GM23338 (cell line): Measurements from ENCODE around the gene HDAC9. TPM values are rescaled to one million over a fixed set of nuclear protein-coding genes. Genes with fewer than 3 reads are reported as not detected.

ENCODE experiments used
- ATAC-seq: fragments of 200-7000 bp; cut with Tn5 transposase; 3 replicates; pipeline ENCODE4 v1.9.1; 2020
- DNase-seq: peaks from one replicate; pipeline ENCODE4 v3.0.0-alpha.2; 2015; ENCODE audit warnings: low spot score
- H2AFZ ChIP-seq: fragments of 200-600 bp; sonication (generic); 2 replicates; pipeline ENCODE4 v1.8.0; 2016; ENCODE audit warnings: antibody characterized with exemption, mild to moderate bottlenecking, moderate library complexity
- H3F3A ChIP-seq: fragments of 200-600 bp; sonication (generic); replicated peaks from 2 replicates; pipeline ENCODE4 v1.8.0; 2017; ENCODE audit warnings: antibody characterized with exemption, mixed run types, low read depth
- H3K27ac ChIP-seq: fragments of 200-600 bp; sonication (generic); 2 replicates; pipeline ENCODE4 v1.6.1; 2016; ENCODE audit warnings: low read depth
- H3K27me3 ChIP-seq: fragments of 200-600 bp; sonication (generic); 2 replicates; pipeline ENCODE4 v1.8.0; 2016; ENCODE audit warnings: mild to moderate bottlenecking, mixed run types, moderate library complexity; ENCODE audit not compliant: insufficient read depth
- H3K36me3 ChIP-seq: fragments of 200-600 bp; sonication (generic); 2 replicates; pipeline ENCODE4 v1.8.0; 2016; ENCODE audit warnings: mild to moderate bottlenecking; ENCODE audit not compliant: insufficient read depth
- H3K4me1 ChIP-seq: fragments of 200-600 bp; sonication (generic); 2 replicates; pipeline ENCODE4 v1.8.0; 2016; ENCODE audit warnings: mild to moderate bottlenecking, moderate library complexity; ENCODE audit not compliant: insufficient read depth
- H3K4me2 ChIP-seq: fragments of 200-600 bp; sonication (generic); 2 replicates; pipeline ENCODE4 v1.7.1; 2017; ENCODE audit warnings: mixed run types
- H3K4me3 ChIP-seq: fragments of 200-600 bp; sonication (generic); 2 replicates; pipeline ENCODE4 v1.6.1; 2016; ENCODE audit warnings: mixed run types
- H3K79me2 ChIP-seq: fragments of 200-600 bp; sonication (generic); replicated peaks from 2 replicates; pipeline ENCODE4 v1.8.0; 2017; ENCODE audit warnings: mild to moderate bottlenecking; ENCODE audit not compliant: insufficient read depth
- H3K9me2 ChIP-seq: fragments of 200-600 bp; sonication (generic); 2 replicates; pipeline ENCODE4 v1.8.0; 2017; ENCODE audit not compliant: insufficient read depth
- H4K20me1 ChIP-seq: fragments of 200-600 bp; sonication (generic); replicated peaks from 2 replicates; pipeline ENCODE4 v1.8.0; 2017; ENCODE audit warnings: mild to moderate bottlenecking; ENCODE audit not compliant: insufficient read depth
- H3K27ac Mint-ChIP-seq: 2 replicates; pipeline ENCODE4 v1.8.0; 2020; ENCODE audit warnings: inconsistent platforms, mild to moderate bottlenecking, moderate library complexity, mixed read lengths
- H3K27me3 Mint-ChIP-seq: 3 replicates; pipeline ENCODE4 v1.8.0; 2022; ENCODE audit warnings: low read depth, mild to moderate bottlenecking, moderate library complexity, mixed read lengths, inconsistent platforms; ENCODE audit not compliant: insufficient read depth, poor library complexity
- H3K36me3 Mint-ChIP-seq: 3 replicates; pipeline ENCODE4 v1.8.0; 2021; ENCODE audit warnings: low read depth, mild to moderate bottlenecking, inconsistent platforms, moderate library complexity, mixed read lengths
- H3K4me1 Mint-ChIP-seq: 3 replicates; pipeline ENCODE4 v1.8.0; 2020; ENCODE audit warnings: mild to moderate bottlenecking, inconsistent platforms, mixed read lengths
- H3K4me3 Mint-ChIP-seq: 3 replicates; pipeline ENCODE4 v1.8.0; 2021; ENCODE audit warnings: moderate library complexity, mild to moderate bottlenecking, inconsistent platforms, mixed read lengths
- H3K9me3 Mint-ChIP-seq: 3 replicates; pipeline ENCODE4 v1.8.0; 2020; ENCODE audit warnings: moderate library complexity, mild to moderate bottlenecking, inconsistent platforms, mixed read lengths
- CREB1 ChIP-seq: fragments of 250-450 bp; sonication (Bioruptor Pico); IDR thresholded peaks from 2 replicates; pipeline ENCODE4 v1.5.0; 2020; ENCODE audit warnings: low read depth, mild to moderate bottlenecking, moderate library complexity
- ZNF114 ChIP-seq: fragments of 250-450 bp; sonication (Bioruptor Pico); IDR thresholded peaks from 2 replicates; pipeline ENCODE4 v1.5.0; 2020; ENCODE audit warnings: mild to moderate bottlenecking, moderate library complexity
- polyA plus RNA-seq: library from polyadenylated mRNA; unstranded; fragments of >200 nt; fragmentation: Nextera tagmentation; extraction: Ambion mirVana; gene quantifications from 2 replicates; pipeline ENCODE4 v1.2.1, GENCODE V29; 2016
- total RNA-seq: library from RNA; depleted of rRNA; stranded (reverse); fragments of >200 nt; shearing (Covaris generic); gene quantifications from 2 replicates; pipeline ENCODE4 v1.2.3, GENCODE V29; 2014
- TF ChIP-seq, protein P1 (sequence below): IDR thresholded peaks from 2 replicates; pipeline ENCODE4 v1.6.1; 2016; ENCODE audit warnings: antibody characterized with exemption
- TF ChIP-seq, protein P2 (sequence below), 2 experiments: fragments of 200-600 bp in 1 of 2; sonication (generic) in 1 of 2; conservative IDR thresholded peaks; 2 replicates each; pipeline versions ENCODE4 v1.5.1 to v1.6.1; 2016 to 2017; ENCODE audit warnings: antibody characterized with exemption in 2 of 2, low read depth in 2 of 2, mild to moderate bottlenecking in 2 of 2, moderate library complexity in 1 of 2
- TF ChIP-seq, protein P3 (sequence below): fragments of 250-450 bp; sonication (Bioruptor Pico); IDR thresholded peaks from 2 replicates; pipeline ENCODE4 v1.5.0; 2020; ENCODE audit warnings: mild to moderate bottlenecking, moderate library complexity

The HDAC9 gene
- total and polyA plus RNA-seq, 2 experiments from 2014 or later = 8.3 to 18.5 TPM

DNA sequence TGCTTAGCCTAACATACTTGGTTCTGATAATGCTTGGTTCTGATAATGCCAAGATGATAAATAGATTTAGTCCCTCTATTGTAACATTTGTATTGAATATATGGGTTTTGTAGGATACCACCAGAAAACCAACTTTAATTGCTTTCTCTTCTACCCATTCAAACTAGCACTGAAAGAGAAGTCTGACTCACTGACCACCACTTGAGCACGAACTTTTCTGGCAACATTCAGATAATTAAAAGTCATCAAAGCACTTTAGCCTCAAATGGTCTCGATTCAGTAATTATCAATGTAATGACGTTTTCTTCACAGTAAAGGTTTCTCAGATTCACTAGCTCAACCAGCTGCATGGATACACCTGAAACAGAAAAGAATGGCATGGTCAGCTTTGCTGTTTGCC, 63.0 kb downstream of the HDAC9 start (continued):
- no peak for TF ChIP-seq ZNF114
- TF ChIP-seq, protein P1, sequence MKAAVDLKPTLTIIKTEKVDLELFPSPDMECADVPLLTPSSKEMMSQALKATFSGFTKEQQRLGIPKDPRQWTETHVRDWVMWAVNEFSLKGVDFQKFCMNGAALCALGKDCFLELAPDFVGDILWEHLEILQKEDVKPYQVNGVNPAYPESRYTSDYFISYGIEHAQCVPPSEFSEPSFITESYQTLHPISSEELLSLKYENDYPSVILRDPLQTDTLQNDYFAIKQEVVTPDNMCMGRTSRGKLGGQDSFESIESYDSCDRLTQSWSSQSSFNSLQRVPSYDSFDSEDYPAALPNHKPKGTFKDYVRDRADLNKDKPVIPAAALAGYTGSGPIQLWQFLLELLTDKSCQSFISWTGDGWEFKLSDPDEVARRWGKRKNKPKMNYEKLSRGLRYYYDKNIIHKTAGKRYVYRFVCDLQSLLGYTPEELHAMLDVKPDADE = no peak
- TF ChIP-seq, protein P2, sequence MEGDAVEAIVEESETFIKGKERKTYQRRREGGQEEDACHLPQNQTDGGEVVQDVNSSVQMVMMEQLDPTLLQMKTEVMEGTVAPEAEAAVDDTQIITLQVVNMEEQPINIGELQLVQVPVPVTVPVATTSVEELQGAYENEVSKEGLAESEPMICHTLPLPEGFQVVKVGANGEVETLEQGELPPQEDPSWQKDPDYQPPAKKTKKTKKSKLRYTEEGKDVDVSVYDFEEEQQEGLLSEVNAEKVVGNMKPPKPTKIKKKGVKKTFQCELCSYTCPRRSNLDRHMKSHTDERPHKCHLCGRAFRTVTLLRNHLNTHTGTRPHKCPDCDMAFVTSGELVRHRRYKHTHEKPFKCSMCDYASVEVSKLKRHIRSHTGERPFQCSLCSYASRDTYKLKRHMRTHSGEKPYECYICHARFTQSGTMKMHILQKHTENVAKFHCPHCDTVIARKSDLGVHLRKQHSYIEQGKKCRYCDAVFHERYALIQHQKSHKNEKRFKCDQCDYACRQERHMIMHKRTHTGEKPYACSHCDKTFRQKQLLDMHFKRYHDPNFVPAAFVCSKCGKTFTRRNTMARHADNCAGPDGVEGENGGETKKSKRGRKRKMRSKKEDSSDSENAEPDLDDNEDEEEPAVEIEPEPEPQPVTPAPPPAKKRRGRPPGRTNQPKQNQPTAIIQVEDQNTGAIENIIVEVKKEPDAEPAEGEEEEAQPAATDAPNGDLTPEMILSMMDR (conservative IDR thresholded peaks at IDR 0.05; ENCODE audit: low read depth in 2 of 2) = no peak

DNA sequence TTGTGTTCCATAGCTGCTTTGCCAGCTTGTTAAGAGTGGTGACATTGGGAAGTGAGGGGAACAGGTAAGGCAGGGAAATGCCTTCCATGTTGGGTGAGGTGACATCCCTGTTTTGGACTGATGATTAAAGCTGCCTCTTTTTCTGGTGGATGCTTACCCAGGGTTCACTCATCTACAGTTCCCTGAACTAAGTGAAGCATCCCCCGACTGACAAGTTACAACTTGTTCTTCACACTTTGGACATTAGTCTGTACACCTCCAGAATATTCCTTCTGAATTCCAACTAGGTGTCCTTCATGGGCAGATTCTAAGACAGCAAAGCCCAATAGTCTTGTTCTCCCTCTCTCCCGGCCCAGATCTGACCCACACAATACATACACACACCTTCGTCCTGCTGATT, 63.4 kb downstream of the HDAC9 start:
- Histone ChIP-seq H3K4me1 (no peaks in the 10 kb centered on the region), H3F3A (no peaks in the 10 kb centered on the region), H3K27ac (no peak overlapping the region), H4K20me1 (no peaks in the 10 kb centered on the region), H3K4me3 (no peak overlapping the region), H3K36me3 (no peaks in the 10 kb centered on the region), H2AFZ (no peak overlapping the region), H3K27me3 (no peaks in the 10 kb centered on the region), H3K79me2 (no peaks in the 10 kb centered on the region), H3K9me2 (no peaks in the 10 kb centered on the region), H3K4me2 (no peak overlapping the region)
- DNase-seq = no peak
- Mint-ChIP-seq H3K36me3 (no peaks in the 10 kb centered on the region), H3K27me3 (no peaks in the 10 kb centered on the region), H3K4me3 (no peak overlapping the region), H3K4me1 (no peaks in the 10 kb centered on the region), H3K27ac (no peak overlapping the region), H3K9me3 (no peaks in the 10 kb centered on the region)
- TF ChIP-seq ZNF114 = no peak
- TF ChIP-seq, protein P3, sequence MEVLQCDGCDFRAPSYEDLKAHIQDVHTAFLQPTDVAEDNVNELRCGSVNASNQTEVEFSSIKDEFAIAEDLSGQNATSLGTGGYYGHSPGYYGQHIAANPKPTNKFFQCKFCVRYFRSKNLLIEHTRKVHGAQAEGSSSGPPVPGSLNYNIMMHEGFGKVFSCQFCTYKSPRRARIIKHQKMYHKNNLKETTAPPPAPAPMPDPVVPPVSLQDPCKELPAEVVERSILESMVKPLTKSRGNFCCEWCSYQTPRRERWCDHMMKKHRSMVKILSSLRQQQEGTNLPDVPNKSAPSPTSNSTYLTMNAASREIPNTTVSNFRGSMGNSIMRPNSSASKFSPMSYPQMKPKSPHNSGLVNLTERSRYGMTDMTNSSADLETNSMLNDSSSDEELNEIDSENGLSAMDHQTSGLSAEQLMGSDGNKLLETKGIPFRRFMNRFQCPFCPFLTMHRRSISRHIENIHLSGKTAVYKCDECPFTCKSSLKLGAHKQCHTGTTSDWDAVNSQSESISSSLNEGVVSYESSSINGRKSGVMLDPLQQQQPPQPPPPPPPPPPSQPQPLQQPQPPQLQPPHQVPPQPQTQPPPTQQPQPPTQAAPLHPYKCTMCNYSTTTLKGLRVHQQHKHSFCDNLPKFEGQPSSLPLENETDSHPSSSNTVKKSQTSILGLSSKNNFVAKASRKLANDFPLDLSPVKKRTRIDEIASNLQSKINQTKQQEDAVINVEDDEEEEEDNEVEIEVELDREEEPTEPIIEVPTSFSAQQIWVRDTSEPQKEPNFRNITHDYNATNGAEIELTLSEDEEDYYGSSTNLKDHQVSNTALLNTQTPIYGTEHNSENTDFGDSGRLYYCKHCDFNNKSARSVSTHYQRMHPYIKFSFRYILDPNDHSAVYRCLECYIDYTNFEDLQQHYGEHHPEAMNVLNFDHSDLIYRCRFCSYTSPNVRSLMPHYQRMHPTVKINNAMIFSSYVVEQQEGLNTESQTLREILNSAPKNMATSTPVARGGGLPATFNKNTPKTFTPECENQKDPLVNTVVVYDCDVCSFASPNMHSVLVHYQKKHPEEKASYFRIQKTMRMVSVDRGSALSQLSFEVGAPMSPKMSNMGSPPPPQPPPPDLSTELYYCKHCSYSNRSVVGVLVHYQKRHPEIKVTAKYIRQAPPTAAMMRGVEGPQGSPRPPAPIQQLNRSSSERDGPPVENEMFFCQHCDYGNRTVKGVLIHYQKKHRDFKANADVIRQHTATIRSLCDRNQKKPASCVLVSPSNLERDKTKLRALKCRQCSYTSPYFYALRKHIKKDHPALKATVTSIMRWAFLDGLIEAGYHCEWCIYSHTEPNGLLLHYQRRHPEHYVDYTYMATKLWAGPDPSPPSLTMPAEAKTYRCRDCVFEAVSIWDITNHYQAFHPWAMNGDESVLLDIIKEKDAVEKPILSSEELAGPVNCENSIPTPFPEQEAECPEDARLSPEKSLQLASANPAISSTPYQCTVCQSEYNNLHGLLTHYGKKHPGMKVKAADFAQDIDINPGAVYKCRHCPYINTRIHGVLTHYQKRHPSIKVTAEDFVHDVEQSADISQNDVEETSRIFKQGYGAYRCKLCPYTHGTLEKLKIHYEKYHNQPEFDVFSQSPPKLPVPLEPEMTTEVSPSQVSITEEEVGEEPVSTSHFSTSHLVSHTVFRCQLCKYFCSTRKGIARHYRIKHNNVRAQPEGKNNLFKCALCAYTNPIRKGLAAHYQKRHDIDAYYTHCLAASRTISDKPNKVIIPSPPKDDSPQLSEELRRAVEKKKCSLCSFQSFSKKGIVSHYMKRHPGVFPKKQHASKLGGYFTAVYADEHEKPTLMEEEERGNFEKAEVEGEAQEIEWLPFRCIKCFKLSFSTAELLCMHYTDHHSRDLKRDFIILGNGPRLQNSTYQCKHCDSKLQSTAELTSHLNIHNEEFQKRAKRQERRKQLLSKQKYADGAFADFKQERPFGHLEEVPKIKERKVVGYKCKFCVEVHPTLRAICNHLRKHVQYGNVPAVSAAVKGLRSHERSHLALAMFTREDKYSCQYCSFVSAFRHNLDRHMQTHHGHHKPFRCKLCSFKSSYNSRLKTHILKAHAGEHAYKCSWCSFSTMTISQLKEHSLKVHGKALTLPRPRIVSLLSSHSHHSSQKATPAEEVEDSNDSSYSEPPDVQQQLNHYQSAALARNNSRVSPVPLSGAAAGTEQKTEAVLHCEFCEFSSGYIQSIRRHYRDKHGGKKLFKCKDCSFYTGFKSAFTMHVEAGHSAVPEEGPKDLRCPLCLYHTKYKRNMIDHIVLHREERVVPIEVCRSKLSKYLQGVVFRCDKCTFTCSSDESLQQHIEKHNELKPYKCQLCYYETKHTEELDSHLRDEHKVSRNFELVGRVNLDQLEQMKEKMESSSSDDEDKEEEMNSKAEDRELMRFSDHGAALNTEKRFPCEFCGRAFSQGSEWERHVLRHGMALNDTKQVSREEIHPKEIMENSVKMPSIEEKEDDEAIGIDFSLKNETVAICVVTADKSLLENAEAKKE (CRISPR knock-in tag) = no peak
- TF ChIP-seq CREB1 (CRISPR knock-in tag) = no peak
- ATAC-seq = no peak
